Measurements from ENCODE around the gene DOCK4. TPM values are rescaled to one million over a fixed set of nuclear protein-coding genes. Genes with fewer than 3 reads are reported as not detected.

Gene DOCK4
- total RNA-seq, 1 experiment from 2014 or later, result 4.9 TPM

GRCh38 chr7:112152186-112152585 is 54.0 kb downstream of the DOCK4 start:
- H3K4me1 ChIP-seq (ENCODE audit: insufficient read depth, low read length), result peaks cover 7% of the 10 kb centered on the region; the same call in 1 of the 2 replicates
- H3K23ac ChIP-seq (ENCODE audit: insufficient read length, low read depth, low read length), result no peak overlapping the region
- no peaks in the 10 kb centered on the region for H3K27me3 Mint-ChIP-seq (ENCODE audit: low read depth)
- TF ChIP-seq, protein P1, sequence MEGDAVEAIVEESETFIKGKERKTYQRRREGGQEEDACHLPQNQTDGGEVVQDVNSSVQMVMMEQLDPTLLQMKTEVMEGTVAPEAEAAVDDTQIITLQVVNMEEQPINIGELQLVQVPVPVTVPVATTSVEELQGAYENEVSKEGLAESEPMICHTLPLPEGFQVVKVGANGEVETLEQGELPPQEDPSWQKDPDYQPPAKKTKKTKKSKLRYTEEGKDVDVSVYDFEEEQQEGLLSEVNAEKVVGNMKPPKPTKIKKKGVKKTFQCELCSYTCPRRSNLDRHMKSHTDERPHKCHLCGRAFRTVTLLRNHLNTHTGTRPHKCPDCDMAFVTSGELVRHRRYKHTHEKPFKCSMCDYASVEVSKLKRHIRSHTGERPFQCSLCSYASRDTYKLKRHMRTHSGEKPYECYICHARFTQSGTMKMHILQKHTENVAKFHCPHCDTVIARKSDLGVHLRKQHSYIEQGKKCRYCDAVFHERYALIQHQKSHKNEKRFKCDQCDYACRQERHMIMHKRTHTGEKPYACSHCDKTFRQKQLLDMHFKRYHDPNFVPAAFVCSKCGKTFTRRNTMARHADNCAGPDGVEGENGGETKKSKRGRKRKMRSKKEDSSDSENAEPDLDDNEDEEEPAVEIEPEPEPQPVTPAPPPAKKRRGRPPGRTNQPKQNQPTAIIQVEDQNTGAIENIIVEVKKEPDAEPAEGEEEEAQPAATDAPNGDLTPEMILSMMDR (conservative IDR thresholded peaks at IDR 0.05), result no peak
- no peaks in the 10 kb centered on the region for H3K9me3 Mint-ChIP-seq
- no peak overlapping the region for H3K56ac ChIP-seq (ENCODE audit: insufficient read length, low read depth, low read length)
- H3K9ac ChIP-seq (ENCODE audit: extremely low read depth, insufficient read length, low read length), result no peak overlapping the region
- H3K18ac ChIP-seq (ENCODE audit: insufficient read length, low read depth, low read length), result no peak overlapping the region
- H3T11ph ChIP-seq (ENCODE audit: low read length), result no peak overlapping the region
- H3K79me1 ChIP-seq (ENCODE audit: insufficient read depth, low read depth, low read length, poor library complexity, severe bottlenecking), result no peaks in the 10 kb centered on the region
- no peak overlapping the region for H3K14ac ChIP-seq (ENCODE audit: insufficient read depth, low read length)
- H2AK5ac ChIP-seq (ENCODE audit: insufficient read length, low read length), result no peak overlapping the region
- no peak overlapping the region for H3K27ac ChIP-seq (ENCODE audit: insufficient read length, low read depth, low read length)
- H3K27me3 ChIP-seq (ENCODE audit: insufficient read depth, low read length), result no peaks in the 10 kb centered on the region
- H3K4ac ChIP-seq (ENCODE audit: low read depth, low read length), result no peak overlapping the region
- WGBS (ENCODE audit: extremely low coverage, insufficient read length, low lambda C conversion rate), result no CpG with 5 or more reads among the region's 2 CpGs
- H3K79me2 ChIP-seq (ENCODE audit: insufficient read depth, low read length), result no peaks in the 10 kb centered on the region; the same call in 1 of the 2 replicates
- no peak for DNase-seq
- H2BK5ac ChIP-seq (ENCODE audit: insufficient read length, low read length), result no peak overlapping the region
- no peak overlapping the region for H3K4me2 ChIP-seq (ENCODE audit: insufficient read depth, insufficient read length, low read length)
- H2AFZ ChIP-seq (ENCODE audit: low read length), result no peak overlapping the region
- no peak overlapping the region for H4K8ac ChIP-seq (replicated peaks; ENCODE audit: insufficient read length, low read depth, low read length)
- H2BK120ac ChIP-seq (ENCODE audit: low read depth, low read length, poor library complexity, severe bottlenecking), result no peak overlapping the region
- peaks cover 10 to 20% of the 10 kb centered on the region in 2 experiments for H3K4me1 Mint-ChIP-seq
- no peak overlapping the region for H2BK12ac ChIP-seq (ENCODE audit: insufficient read length, low read depth, low read length)
- no peak overlapping the region for H4K5ac ChIP-seq (ENCODE audit: insufficient read length, low read depth, low read length)
- no peaks in the 10 kb centered on the region for H3K23me2 ChIP-seq (ENCODE audit: insufficient read length, low read depth, low read length, poor library complexity, severe bottlenecking)
- H3K4me3 Mint-ChIP-seq, result no peak overlapping the region
- no peaks in the 10 kb centered on the region for H3K36me3 Mint-ChIP-seq (ENCODE audit: insufficient read depth in 1 of 3, low read depth in 3 of 3)
- no peak overlapping the region for H3K27ac Mint-ChIP-seq
- H4K20me1 ChIP-seq (ENCODE audit: control insufficient read depth, insufficient read depth, insufficient read length), result no peaks in the 10 kb centered on the region
- H3K9me3 ChIP-seq (ENCODE audit: control insufficient read depth, low read depth, low read length), result no peaks in the 10 kb centered on the region
- H4K91ac ChIP-seq (ENCODE audit: insufficient read length, low read depth, low read length), result no peak overlapping the region
- H2BK15ac ChIP-seq (ENCODE audit: low read depth, low read length), result no peak overlapping the region
- no peak overlapping the region for H2BK20ac ChIP-seq (ENCODE audit: low read depth, low read length, poor library complexity, severe bottlenecking)
